Measurements from ENCODE around the gene NABP1.

NABP1 gene

DNA sequence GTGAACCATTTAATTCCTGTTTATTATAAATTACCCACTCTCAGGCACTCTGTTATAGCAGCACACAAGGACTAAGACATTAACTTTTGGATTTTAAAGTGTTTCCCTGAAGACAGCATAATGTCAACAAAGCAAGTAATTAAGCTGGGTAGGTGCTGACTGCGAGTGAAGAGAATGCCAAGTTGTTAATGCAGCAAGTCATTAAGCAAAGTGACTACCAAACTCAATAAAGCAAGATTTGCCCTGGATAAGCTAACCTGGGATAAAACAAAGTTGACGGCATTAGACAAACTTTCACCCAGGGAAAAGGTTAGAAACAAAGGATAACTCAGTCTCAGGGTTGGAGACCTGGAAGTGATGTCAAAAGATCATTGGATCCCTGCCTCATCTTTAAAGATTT lies 28.4 kb upstream of the NABP1 start:
- DNase-seq (ENCODE audit: low read depth in 3 of 3): no peak

DNA sequence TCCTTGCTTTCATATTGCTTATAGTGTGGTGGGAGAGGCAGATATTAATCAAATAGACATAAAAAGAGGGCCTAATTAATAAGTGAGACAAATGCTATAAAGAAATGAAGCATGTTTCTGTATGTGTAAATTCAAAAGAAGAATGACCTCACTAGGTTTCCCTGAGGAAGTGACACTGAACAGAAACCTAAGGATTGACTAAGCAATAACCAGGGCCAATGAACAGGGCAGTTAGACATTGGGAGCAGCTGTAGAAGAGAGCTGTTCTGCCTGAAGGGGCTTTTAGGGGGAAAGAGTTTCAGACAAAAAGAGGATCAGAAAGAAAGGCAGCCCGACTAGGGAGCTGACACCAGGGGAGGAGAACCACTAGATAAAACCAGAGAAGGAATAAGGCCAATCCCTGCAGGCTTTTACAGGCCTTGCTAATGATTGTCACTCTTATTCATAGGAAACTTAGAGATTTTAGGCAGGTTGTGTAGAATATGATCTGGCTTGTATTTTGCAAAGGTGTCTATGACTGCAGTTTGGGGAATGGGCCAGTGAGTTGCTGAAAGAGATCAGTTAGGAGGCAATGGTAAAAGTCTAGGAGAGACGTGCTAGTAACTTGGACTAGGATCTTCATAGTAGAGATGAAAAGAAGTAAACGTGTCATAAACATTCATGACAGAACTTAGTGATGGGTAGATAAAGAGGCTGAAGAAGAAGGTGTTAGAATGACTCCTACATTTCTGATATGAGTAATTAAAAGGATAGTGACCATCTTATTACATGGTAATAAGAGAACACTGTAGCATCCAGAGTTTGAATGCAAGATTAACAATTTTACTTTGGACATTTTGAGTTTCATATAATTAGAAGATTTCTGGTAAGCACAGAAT lies 26.8 kb upstream of the NABP1 start:
- DNase-seq (ENCODE audit: low read depth in 3 of 3): no peak

DNA sequence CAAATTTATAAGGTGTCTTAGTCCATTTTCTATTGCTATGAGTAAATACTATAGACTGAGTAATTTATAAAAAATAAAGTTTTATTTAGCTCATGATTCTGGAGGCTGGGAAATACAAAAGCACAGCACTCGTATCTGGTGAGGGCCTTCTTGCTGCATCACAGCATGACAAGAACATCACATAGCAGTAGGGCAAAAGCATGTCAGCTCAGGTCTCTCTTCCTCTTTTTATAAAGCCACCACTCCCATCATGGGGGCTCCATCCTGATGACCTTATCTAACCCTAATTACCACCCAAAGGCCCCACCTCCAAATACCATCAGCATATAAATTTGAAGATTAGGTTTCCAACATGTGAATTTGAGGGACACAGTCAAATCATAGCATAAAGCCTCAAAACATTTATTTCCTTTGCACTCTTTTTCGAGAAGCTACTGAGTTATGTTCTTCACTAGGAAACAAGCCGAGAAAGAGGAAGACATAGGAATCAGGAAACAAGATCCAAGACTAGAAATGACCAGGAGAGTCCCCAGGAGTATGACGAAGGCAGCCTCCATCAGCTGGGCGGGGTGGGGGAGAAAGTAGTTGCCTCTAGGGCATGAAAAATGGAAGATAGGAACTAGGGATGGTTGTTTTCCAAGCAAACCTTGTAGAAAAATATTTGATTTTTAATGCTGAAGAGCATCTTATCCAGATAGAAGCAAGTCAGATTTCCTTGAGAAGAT lies 24.1 kb upstream of the NABP1 start:
- DNase-seq (ENCODE audit: low read depth in 3 of 3): no peak

DNA sequence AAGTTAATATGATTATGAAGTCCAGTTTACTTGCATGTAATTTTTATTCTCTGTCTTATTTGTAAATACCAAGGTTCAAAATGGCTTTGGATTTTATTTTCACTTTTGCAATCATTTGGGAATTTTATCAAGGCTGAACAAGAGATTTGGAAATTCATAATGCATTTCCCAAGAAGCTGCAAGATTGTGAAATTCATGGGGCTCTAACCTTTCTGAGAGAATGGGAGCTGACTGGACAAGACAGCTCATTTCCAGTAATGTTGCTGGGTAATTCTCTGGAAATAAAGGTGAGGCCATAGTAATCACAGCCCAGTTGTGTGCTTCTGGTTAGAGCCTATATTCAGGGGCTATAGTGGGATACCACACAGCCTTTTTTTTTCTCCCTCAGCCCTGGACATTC lies 21.5 kb upstream of the NABP1 start:
- DNase-seq (ENCODE audit: low read depth in 3 of 3): no peak

DNA sequence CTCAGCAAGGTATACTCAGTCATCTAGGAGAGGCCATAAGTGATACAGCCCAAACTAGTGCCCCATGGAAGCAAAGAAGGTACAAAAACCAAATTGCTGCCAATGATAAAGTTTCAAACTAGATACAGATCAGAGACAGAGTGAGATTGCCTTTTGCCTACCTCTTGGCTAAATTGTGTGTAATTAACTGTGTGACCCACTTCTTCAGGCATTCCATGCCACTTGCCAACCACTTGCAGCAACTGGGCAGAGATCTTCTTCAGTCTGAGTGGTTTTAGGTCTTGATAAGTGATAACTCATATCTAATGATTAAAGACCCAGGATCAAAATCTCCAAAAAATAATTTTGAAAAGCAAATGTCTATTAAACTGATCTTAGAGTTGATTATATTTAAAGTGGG lies 21.1 kb upstream of the NABP1 start:
- no peak for DNase-seq (ENCODE audit: low read depth in 3 of 3)

DNA sequence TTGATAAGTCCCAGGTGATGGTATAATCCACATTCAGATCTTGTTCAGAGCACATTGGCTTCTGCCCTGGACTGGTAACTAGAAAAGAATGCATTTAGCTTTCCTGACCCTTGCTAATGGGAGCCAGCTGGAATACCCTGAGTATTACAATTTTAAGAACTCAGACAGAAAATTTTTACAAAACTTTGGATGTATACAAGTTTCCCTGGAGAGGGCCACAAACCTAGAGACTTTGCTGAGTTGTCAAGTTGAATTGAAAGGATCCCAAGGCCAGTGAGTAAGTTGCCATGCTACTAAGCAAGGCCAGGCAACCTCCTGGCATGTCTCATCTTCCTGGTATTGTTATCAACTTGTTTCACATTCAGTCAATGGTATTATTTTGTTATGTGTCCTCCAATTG lies 20.0 kb upstream of the NABP1 start:
- no peak for DNase-seq (ENCODE audit: low read depth in 3 of 3)

DNA sequence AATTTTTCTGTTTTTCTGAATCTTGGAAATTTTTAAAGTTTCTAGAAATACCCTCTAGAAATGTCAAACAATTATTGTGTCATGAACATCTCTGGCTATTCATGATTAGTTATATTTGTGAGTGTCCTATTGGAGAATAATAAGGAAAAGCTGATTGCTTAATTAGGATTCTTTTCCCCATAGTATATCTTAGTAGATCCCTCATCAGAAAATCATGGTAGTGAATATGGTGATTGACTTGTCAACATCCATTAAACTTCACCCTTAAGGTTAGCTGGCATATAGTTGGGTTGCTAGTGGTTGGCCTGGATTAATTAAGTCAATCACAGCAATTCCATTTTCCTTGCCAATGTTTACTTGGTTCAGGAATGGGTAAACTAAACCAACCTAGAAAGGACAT lies 18.7 kb upstream of the NABP1 start:
- no peak for DNase-seq (ENCODE audit: low read depth in 3 of 3)

DNA sequence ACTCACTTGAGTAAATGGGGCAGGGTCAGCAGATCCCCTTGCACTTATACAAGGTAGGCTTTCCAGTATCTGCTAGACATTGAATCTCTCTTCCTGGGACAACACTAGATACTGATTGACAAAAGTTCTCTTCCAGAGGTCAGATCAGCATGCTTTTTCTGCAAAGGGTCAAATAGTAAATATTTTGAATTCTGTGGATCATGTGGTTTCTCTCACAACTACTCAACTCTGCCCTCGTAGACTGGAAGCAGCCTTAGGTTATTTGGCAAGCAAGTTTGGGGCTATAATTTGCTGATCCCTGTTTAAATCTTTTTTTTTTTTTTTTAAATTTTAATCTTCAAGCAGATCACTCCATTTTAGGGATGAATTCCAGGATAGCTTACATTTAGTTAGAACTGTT lies 17.4 kb upstream of the NABP1 start:
- DNase-seq (ENCODE audit: low read depth in 3 of 3): no peak

DNA sequence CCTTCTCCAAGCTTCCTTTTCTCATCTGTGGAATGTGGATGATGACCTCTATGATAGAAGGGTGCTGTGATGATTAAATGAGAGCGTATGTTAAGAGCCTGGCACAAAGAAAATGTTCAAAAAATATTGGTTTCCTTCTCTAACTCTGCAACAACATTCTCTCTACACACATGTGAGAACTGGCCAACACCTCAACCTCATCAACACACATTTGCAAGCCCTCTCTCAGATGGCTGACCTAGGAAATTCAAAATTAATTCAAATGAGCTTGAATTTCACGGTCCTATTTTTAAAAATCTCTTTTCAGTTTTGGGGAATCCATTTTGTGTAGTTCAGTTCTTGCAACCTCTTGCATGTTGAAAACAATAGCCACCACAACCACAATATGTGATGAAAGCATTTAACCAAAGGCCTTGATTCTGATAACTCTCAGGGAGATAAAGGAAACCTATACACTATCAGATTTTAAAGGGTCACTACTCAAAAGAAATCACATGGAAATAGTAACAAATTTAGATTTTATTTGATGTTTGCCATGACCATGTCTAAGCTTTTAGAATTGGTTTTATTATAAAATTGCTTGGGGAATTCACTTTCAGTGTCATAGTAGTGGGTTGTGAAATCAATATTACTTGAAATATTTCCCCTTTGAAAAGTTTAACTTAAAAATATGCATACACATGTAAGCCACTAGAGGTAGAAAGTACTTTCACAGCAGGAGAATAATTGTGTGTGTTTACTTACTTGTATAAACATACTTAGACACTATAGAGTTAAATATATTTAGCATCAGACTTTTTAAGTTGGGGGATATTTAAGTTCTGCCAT lies 16.6 kb upstream of the NABP1 start:
- no peak for DNase-seq (ENCODE audit: low read depth in 3 of 3)

DNA sequence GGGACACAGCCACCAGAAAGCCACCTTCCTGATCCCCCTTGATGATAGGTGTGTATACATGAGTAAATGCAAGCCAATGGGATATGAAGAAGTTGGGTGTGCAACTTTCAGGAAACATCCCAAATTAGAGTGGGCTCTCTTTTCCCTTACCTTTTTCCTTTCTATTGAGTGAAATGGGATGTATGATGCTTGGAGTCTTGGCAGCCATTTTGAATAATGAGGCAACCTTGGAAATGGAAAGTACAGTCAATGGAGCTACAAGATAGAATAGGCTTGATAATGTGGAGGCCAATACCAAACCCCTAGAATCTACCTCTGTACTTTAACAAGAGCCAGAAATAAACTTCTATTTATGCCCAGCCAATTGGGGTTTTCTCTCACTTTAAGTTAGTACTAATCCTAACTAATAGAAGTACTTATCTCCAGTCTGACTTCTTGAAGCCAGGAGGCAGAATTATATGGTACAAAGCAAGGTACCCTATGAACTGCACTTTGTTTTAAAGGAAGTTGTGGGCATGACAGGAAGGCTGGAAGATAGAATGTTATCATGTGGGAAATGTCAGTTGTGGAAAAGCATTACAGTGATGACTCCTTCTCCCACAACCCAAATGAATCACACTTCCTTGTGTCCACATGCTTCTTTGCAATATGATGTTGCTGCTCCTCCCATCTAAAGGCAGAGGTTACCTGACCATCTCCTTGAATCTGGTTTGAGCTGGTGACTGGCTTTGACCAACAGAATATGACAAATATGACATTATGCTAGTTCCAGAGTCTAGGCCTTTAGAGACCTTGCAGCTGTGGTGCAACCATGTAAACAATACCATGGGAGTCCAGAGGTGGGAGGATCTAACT lies 12.9 kb upstream of the NABP1 start:
- no peak for DNase-seq (ENCODE audit: low read depth in 3 of 3)

DNA sequence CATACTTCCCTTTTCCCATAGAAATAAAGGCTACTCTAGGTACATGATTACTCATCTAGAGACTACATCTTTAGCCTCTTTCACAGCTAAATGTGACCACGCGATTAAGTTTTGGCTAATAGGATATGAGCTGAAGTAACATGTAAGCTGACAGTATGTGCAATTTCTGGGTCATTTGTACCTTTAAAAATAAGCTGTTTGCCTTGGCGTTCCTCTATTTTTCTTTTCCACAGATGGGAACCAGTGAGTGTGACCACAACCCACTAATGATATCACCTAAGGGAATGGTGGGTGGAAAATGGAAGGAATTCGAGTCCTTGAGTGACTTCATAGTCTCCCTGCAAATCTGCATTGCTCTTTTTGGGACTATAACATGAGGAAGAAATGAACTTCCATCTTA lies 11.7 kb upstream of the NABP1 start:
- DNase-seq (ENCODE audit: low read depth in 3 of 3): no peak

DNA sequence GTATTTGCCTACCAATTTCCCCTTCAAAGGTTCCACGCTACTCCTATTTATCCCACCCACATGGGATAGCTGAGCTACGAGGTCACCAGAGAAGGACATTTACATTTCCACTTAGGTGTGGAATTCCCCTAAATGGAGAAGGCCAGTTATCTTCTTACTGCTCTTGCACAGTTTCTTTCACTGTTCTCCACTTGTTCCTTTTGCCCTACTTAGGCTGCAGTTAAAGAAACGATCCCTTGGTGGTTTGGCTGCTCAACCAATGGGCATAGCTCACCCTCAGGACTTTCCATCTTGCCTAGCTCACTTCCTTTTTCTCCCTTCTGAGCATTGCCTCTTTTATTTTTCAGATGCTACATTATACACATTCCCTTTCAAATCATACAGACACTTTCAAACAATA lies 11.2 kb upstream of the NABP1 start:
- DNase-seq (ENCODE audit: low read depth in 3 of 3): no peak

DNA sequence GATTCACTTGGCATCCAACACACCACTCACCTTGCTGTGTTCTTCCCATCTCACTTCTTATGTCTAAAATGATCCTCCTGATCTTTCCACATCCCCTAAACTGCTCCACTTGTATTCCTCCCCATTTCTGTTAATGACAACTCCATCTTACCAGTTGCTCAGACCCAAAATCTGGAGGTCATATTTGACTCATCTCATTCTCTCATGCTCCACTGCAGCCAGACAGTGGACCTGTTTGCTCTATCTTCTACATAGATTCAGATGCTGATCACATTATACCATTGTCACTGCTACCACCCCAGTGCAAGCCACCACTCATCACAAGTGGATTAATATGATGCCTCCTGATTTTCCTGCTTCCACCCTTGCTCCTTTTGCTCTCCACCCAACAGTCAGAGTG lies 7.9 kb upstream of the NABP1 start:
- no peak for DNase-seq (ENCODE audit: low read depth in 3 of 3)

DNA sequence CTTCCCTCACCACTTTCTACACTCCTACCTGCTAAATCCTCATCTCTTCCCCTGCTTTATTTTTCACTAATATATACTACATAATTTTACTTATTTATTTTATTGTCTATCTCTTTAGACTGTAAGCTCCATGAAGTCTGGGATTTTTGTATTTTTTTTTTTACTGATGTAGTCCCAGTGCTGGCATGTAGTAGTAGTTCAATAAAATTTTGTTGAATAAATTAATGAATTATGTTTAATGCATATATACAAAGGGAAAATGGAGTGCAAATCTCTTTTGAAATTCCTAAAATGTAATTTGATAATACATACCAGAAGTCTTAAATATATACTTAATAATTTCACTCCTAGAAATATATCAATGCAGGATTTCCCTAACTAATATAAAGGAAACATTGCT lies 7.1 kb upstream of the NABP1 start:
- no peak for DNase-seq (ENCODE audit: low read depth in 3 of 3)

DNA sequence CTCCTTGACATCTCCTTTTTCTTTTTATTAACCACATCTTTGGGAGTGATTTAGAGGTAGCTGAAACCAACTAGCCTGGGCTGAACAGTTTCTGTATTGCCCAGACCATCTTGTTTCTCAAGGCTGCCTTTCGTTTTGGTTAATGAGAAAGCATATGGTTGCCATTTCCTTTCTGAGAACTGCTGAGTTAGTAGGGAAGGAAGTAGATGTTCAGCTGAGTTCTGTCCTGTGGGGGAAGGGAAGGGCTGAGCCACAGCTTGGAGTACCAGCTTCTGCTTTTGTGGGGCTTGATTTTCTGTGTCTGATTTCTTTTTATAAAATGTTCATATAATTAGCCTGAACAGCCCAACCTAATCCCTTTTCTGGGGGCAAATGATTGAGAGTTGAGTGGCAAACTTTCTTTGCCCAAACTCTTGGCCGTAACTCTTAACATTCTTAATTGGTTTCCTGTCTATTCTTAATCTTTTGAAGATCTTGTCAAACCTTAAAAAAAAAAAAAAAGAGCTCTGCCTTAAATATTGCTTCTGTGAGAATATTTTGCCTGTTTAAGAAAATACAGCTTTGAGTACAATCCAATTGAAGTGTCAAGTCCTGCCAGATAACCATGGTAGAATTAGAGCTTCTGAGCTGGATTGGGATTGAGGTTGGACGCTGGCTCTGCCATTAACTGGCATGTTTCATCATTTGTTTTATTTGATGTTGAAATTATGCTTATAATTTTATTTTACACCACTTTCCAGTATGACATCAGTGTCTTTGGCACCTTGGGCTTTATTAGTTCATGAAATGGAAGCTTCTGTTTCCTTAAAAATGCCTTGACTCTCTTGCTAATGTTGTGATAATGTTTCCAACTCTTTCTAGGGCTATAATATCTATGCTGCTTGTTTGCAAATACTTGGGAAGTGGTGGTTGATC lies 1.9 kb upstream of the NABP1 start:
- peak in 2 of 3 experiments; percentile 38 to 43 for DNase-seq (ENCODE audit: low read depth in 3 of 3)

DNA sequence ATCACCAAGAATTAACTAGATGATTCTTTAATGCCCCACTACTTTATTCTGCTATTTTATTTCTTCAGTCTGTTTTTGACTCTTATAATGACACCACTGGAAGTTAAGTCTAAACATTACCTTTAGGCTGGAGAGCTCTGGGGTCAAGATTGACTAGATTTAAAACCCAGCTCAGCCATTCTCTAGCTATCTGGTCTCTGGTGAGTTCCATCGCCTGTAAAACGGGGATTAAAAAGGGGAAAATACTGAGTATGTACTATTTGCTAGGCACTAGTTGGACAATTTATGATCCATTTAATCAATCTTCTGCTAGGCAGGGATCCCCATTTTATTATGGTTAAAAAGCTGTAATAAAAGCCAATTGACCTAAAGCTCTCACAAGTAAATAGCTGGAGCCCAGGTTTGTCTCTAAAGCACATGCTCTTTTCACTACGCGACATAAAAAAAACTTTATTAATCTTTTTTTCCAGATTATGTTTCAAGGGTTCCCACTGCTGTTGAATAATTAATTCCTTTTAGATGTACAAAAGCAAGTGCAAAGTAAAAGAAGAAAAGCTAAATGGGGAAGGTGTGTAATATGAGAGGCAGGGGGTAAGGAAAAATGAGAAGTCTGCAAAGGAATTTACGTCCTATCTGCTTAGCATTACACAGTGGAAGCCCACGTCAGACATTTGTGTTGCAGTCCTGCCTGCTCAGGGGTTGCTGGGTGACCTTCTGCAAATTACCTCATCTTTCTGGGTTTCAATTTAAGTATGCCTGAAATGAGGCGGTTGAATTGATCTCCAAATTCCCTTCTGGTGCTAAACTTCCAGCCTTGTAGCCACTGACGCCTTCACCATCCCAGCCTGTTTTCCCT lies 918 bp upstream of the NABP1 start:
- peak in 2 of 3 experiments; percentile 37 to 40 for DNase-seq (ENCODE audit: low read depth in 3 of 3)

DNA sequence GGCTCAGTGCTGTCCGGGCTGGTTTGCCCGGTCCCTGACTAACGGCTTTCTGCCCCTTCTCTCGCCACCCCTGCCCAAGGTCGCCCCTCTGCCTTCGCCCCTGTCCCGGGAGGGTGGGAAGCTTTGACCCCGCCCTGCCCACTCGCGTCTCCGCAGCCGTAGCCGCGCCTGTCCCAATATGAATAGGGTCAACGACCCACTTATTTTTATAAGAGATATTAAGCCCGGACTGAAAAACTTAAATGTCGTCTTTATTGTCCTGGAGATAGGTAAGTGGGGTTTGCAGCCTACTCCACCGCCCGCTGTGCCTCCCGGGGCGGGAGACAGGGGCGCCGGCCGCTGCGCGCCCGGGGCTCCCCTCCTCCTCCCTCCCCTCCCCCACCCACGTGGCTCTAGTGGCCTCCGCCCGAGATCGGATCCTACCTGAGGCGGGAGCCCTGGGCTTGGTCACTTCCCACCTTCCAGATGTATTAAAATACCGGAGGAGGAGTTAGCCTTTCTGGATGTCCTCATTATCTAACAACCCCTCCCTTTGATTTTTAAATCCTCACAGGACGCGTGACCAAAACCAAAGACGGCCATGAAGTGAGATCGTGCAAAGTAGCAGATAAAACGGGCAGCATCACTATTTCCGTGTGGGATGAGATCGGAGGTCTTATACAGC lies 633 bp downstream of the NABP1 start:
- DNase-seq (ENCODE audit: low read depth in 3 of 3): peak; percentile 42 to 78 (median 49)

DNA sequence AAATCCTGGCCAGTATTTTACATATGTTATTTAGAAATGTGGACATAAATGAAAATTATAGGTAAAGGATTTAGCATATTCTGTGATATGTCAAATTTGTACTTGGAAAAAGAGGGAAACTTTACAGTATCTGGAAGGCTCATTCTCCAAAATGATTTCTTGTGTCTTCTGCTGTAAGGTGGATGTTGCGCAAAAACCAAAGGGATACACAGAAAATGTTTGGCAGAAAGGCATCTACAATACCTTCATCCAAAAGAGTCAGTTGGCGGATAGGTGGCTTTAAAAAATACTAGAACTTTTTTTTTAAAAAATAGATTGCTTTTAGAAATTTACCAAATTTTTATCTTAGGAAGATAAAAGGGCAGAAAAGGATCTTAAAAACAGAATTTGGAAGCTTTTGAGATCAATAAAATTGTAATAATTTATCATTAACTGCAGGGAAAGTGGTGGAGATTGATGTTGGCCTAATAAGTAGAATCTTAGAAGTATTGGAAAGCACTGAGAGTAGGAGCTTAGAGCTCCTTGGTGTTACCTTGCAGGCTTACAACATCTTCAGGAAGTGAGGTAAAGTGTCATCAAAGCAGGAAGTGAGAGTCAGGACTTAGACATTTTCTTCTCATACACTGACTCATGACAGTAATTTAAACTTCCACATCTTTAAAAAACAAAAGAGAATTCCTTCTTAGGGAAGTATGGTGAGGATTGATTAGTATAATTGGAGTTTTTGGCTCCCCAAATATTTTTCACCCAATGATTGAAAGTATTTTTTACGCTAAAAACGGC lies 2.1 kb downstream of the NABP1 start:
- no peak for DNase-seq (ENCODE audit: low read depth in 3 of 3)

Measured in stimulated activated CD4-positive, alpha-beta T cell treated with anti-CD3 and anti-CD28 coated beads, TNF-alpha, amount 100 ng/mL, for 24 hours (primary cell).